Measurements from ENCODE around the gene MAP2K6.
A peak's percentile ranks its signal among the peaks of the same experiment; 100 is the strongest.

GRCh38 chr17:69581061-69581961 lies 166.8 kb downstream of the MAP2K6 start:
- peak; percentile 71 for TF ChIP-seq EZH2 (IDR thresholded peaks at IDR 0.05)
- no peak for TF ChIP-seq POLR2AphosphoS5 (IDR thresholded peaks at IDR 0.05; ENCODE audit: borderline replicate concordance, low read depth, low read length)
- no peak for TF ChIP-seq FOXP2 (optimal IDR thresholded peaks at IDR 0.05; ENCODE audit: control extremely low read depth, extremely low read length, insufficient read depth)

All from SK-N-MC (cell line).